Mesothelial cell of epicardium (in vitro differentiated cells): Measurements from ENCODE around the gene USP3. TPM values are rescaled to one million over a fixed set of nuclear protein-coding genes. Genes with fewer than 3 reads are reported as not detected.

Experiments used
- DNase-seq, 2 experiments: peaks; one replicate each; pipeline ENCODE4 v3.0.0; 2021; ENCODE audit warnings: low spot score in 2 of 2; ENCODE audit not compliant: unreplicated experiment in 2 of 2
- H3K27ac Mint-ChIP-seq: 2 replicates; pipeline ENCODE4 v1.8.0; 2021; ENCODE audit warnings: mixed read lengths
- H3K27me3 Mint-ChIP-seq: 2 replicates; pipeline ENCODE4 v1.8.0; 2021; ENCODE audit warnings: low read depth, mixed read lengths
- H3K36me3 Mint-ChIP-seq: 2 replicates; pipeline ENCODE4 v1.8.0; 2021; ENCODE audit warnings: mixed read lengths
- H3K4me1 Mint-ChIP-seq: 2 replicates; pipeline ENCODE4 v1.8.0; 2021; ENCODE audit warnings: mixed read lengths
- H3K4me3 Mint-ChIP-seq: 2 replicates; pipeline ENCODE4 v1.8.0; 2021; ENCODE audit warnings: mild to moderate bottlenecking, moderate library complexity, mixed read lengths
- H3K9me3 Mint-ChIP-seq: 2 replicates; pipeline ENCODE4 v1.8.0; 2021; ENCODE audit warnings: mixed read lengths
- total RNA-seq: library from RNA; stranded (reverse); gene quantifications from 3 replicates; pipeline ENCODE4 v1.2.1, GENCODE V29; 2021
- TF ChIP-seq, protein P1 (sequence below): fragments of 200-600 bp; sonication (generic); IDR thresholded peaks from one replicate; pipeline ENCODE4 v1.5.0; 2021; ENCODE audit warnings: antibody characterized with exemption; ENCODE audit not compliant: unreplicated experiment

Gene USP3
- total RNA-seq, 1 donor from 2014 or later, result 72.7 TPM

GRCh38 chr15:63628123-63628822 is 123.9 kb downstream of the USP3 start:
- H3K4me3 Mint-ChIP-seq, result no peak overlapping the region
- TF ChIP-seq, protein P1, sequence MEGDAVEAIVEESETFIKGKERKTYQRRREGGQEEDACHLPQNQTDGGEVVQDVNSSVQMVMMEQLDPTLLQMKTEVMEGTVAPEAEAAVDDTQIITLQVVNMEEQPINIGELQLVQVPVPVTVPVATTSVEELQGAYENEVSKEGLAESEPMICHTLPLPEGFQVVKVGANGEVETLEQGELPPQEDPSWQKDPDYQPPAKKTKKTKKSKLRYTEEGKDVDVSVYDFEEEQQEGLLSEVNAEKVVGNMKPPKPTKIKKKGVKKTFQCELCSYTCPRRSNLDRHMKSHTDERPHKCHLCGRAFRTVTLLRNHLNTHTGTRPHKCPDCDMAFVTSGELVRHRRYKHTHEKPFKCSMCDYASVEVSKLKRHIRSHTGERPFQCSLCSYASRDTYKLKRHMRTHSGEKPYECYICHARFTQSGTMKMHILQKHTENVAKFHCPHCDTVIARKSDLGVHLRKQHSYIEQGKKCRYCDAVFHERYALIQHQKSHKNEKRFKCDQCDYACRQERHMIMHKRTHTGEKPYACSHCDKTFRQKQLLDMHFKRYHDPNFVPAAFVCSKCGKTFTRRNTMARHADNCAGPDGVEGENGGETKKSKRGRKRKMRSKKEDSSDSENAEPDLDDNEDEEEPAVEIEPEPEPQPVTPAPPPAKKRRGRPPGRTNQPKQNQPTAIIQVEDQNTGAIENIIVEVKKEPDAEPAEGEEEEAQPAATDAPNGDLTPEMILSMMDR, result no peak
- DNase-seq, result no peak
- H3K36me3 Mint-ChIP-seq, result peaks cover 51% of the 10 kb centered on the region
- no peak overlapping the region for H3K27ac Mint-ChIP-seq
- H3K9me3 Mint-ChIP-seq, result no peaks in the 10 kb centered on the region
- H3K4me1 Mint-ChIP-seq, result no peaks in the 10 kb centered on the region
- H3K27me3 Mint-ChIP-seq, result no peaks in the 10 kb centered on the region

DNA sequence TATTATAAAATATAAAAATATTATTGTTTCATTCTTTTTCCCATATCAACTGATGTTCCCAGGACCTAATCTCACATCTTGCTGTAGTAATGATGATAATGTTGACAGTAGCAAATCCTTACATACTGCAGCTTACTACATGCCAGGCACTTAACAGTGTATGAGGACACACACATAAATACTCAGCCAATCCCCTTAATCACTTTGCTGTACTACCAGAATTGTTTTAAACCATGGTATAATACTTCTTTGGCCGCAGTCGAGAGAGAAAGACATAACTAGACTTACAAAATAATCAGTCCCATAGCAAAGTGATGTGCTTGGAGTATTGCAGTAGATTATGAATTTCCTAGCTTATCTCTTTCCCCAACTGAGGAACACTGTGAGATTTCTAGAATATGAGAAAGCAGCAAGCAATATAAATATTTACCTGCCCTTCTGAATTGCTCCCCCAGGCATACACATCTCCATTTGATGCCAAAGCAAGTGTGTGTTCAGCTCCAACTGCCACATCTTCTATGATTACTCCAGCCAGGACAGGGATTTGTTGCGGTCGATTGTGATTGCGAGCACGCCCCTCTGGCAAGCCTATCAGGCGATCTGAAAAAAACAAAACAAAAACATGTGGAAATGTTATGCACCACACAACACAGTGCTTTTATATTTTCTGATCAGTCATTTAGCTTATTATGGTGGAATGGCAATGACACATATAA is 125.8 kb downstream of the USP3 start:
- H3K9me3 Mint-ChIP-seq, result no peaks in the 10 kb centered on the region
- no peak overlapping the region for H3K4me3 Mint-ChIP-seq
- peaks cover 46% of the 10 kb centered on the region for H3K36me3 Mint-ChIP-seq
- no peaks in the 10 kb centered on the region for H3K4me1 Mint-ChIP-seq
- TF ChIP-seq, protein P1, result no peak
- no peaks in the 10 kb centered on the region for H3K27me3 Mint-ChIP-seq
- no peak overlapping the region for H3K27ac Mint-ChIP-seq
- DNase-seq, result no peak

- Mint-ChIP-seq H3K27ac (no peak overlapping the region), H3K9me3 (no peaks in the 10 kb centered on the region), H3K36me3 (peaks cover 44% of the 10 kb centered on the region), H3K4me3 (no peak overlapping the region), H3K27me3 (no peaks in the 10 kb centered on the region), H3K4me1 (no peaks in the 10 kb centered on the region)
- TF ChIP-seq, protein P1, result no peak
- no peak for DNase-seq
These were observed 128.9 kb downstream of the USP3 start for GRCh38 chr15:63633312-63633711.

DNA sequence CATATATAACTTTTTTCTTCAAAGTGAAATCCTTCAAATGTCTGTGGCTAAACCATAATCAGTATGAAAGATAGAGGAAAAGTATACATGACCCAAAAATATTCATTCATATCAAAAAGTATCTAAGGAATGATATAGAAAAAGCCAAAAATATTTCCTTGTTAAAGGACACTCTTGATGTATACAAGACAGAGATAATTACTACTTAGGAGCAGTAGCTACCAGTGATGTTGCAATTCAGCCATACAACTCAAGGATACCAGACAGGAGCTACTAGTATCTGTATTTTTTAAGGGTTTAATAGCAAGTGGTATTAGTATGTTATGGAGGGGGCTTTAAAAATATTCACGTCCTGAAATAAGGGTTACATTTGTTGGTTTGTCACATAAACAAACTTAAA is 129.8 kb downstream of the USP3 start:
- Mint-ChIP-seq H3K4me1 (no peaks in the 10 kb centered on the region), H3K36me3 (peaks cover 43% of the 10 kb centered on the region), H3K27ac (no peak overlapping the region), H3K9me3 (no peaks in the 10 kb centered on the region), H3K27me3 (no peaks in the 10 kb centered on the region), H3K4me3 (no peak overlapping the region)
- TF ChIP-seq, protein P1, result no peak
- DNase-seq, result no peak

DNA sequence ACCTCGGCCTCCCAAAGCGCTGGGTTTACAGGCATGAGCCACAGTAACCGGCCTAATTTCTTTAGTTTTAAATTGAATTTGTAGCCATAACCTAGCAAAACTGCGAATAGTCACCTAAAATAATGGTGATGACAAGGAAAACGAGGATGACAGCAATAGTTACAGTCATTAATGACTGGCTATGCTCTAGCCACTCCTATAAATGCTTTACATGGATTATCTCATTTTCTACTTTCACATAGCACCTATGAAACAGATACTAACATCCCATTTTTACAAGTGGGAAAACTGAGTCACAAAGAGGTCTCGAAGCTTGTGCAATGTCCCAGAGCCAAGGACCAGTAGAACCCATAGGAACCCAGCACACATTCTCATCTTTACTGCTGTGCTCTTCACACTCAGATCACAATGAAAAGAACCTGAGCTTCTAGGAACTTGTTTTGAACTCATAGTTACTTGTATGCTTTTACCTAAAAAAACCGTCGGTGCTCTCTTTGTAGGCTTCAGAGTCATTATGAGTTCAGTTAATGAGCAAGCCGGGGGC is 132.2 kb downstream of the USP3 start:
- Mint-ChIP-seq H3K27me3 (no peaks in the 10 kb centered on the region), H3K36me3 (peaks cover 39% of the 10 kb centered on the region), H3K27ac (no peak overlapping the region), H3K4me3 (no peak overlapping the region), H3K9me3 (no peaks in the 10 kb centered on the region), H3K4me1 (no peaks in the 10 kb centered on the region)
- TF ChIP-seq, protein P1, result no peak
- no peak for DNase-seq
